PC-9 (cell line): ENCODE results near the gene USP27X. TPM values are rescaled to one million over a fixed set of nuclear protein-coding genes. Genes with fewer than 3 reads are reported as not detected.

Source experiments
- BruUV-seq: library from RNA; stranded (reverse); fragments of 400-500 nt; replicated peaks from 2 replicates; lab custom pipeline; 2021; lab: Mats Ljungman, UMichigan
- CTCF ChIA-PET: fragments of 300-600 bp; sonication (Branson Sonifier 250); formaldehyde crosslinking; loops from one replicate; lab custom pipeline; 2022; ENCODE audit warnings: antibody characterized with exemption; lab: Charles Lee
- POLR2A ChIA-PET: fragments of 300-600 bp; sonication (Branson Sonifier 250); formaldehyde crosslinking; loops from one replicate; lab custom pipeline; 2022; ENCODE audit warnings: antibody characterized with exemption; ENCODE audit not compliant: unreplicated experiment; lab: Charles Lee
- DNase-seq, 2 experiments: peaks; one replicate each; pipeline versions ENCODE4 v3.0.0 to v3.0.0-alpha.2; 2015 to 2022; ENCODE audit warnings: mixed read lengths in 1 of 2
- H2AFZ ChIP-seq: fragments of 200-600 bp; sonication (generic); 2 replicates; pipeline ENCODE4 v1.8.1; 2017; ENCODE audit warnings: antibody characterized with exemption
- H3F3A ChIP-seq: fragments of 200-600 bp; sonication (generic); 2 replicates; pipeline ENCODE4 v1.8.1; 2017; ENCODE audit warnings: antibody characterized with exemption, mild to moderate bottlenecking, low read depth; ENCODE audit not compliant: insufficient read depth
- H3K27ac ChIP-seq: fragments of 200-600 bp; sonication (generic); 2 replicates; pipeline ENCODE4 v1.6.1; 2016; ENCODE audit warnings: mixed run types
- H3K27me3 ChIP-seq: fragments of 200-600 bp; sonication (generic); 2 replicates; pipeline ENCODE4 v1.6.1; 2016; ENCODE audit warnings: low read depth, mixed run types; ENCODE audit not compliant: insufficient read depth
- H3K36me3 ChIP-seq: fragments of 200-600 bp; sonication (generic); 2 replicates; pipeline ENCODE4 v1.6.1; 2016; ENCODE audit warnings: low read depth, mixed run types
- H3K4me1 ChIP-seq: fragments of 200-600 bp; sonication (generic); replicated peaks from 2 replicates; pipeline ENCODE4 v1.6.1; 2016; ENCODE audit warnings: mixed run types; ENCODE audit not compliant: insufficient read depth
- H3K4me2 ChIP-seq: fragments of 200-600 bp; sonication (generic); 2 replicates; pipeline ENCODE4 v1.6.1; 2017; ENCODE audit warnings: mixed run types
- H3K4me3 ChIP-seq: fragments of 200-600 bp; sonication (generic); 2 replicates; pipeline ENCODE4 v1.6.1; 2016; ENCODE audit warnings: mixed run types
- H3K79me2 ChIP-seq: fragments of 200-600 bp; sonication (generic); 2 replicates; pipeline ENCODE4 v1.6.1; 2017; ENCODE audit warnings: low read depth, mixed run types
- H3K9me2 ChIP-seq: fragments of 200-600 bp; sonication (generic); 2 replicates; pipeline ENCODE4 v1.8.1; 2017; ENCODE audit warnings: mild to moderate bottlenecking; ENCODE audit not compliant: insufficient read depth
- H3K9me3 ChIP-seq: fragments of 200-600 bp; sonication (generic); 2 replicates; pipeline ENCODE4 v1.8.1; 2016; ENCODE audit warnings: low read depth; ENCODE audit not compliant: insufficient read depth
- H4K20me1 ChIP-seq: fragments of 200-600 bp; sonication (generic); 2 replicates; pipeline ENCODE4 v1.8.1; 2017; ENCODE audit not compliant: insufficient read depth
- CTCF ChIP-seq: fragments of 200-600 bp; sonication (generic); conservative IDR thresholded peaks from 2 replicates; pipeline ENCODE4 v1.6.1; 2017; ENCODE audit warnings: mixed run types, antibody characterized with exemption, mild to moderate bottlenecking, moderate library complexity
- EZH2 ChIP-seq: fragments of 200-600 bp; sonication (generic); IDR thresholded peaks from 2 replicates; pipeline ENCODE4 v1.8.0; 2017; ENCODE audit warnings: antibody characterized with exemption, low read depth
- intact Hi-C: fragments of 100-400 bp; cut with micrococcal nuclease; formaldehyde crosslinking; loops from one replicate; pipeline ENCODE4 v1.10.0; 2022; ENCODE audit not compliant: unreplicated experiment
- total RNA-seq: library from RNA; stranded (reverse); gene quantifications from 2 replicates; pipeline ENCODE4 v1.2.3, GENCODE V29; 2021

Gene USP27X
- total RNA-seq, 1 experiment from 2014 or later, result 1.1 TPM

GRCh38 chrX:49884290-49884862 is 5.1 kb downstream of the USP27X start:
- H3K4me3 ChIP-seq, result no peak overlapping the region
- no peaks in the 10 kb centered on the region for H4K20me1 ChIP-seq
- intact Hi-C loops, result loop anchor here (10.0 kb wide), 1 partner anchor 200 kb away; no protein-coding TSS in a partner anchor
- no peaks in the 10 kb centered on the region for H3K9me3 ChIP-seq
- H3K27me3 ChIP-seq, result no peaks in the 10 kb centered on the region
- no peaks in the 10 kb centered on the region for H3F3A ChIP-seq
- no peaks in the 10 kb centered on the region for H3K9me2 ChIP-seq
- H2AFZ ChIP-seq, result no peak overlapping the region
- BruUV-seq, result no TSS peak
- DNase-seq, result peak; percentile 14 to 35
- H3K4me1 ChIP-seq, result no peaks in the 10 kb centered on the region
- no peaks in the 10 kb centered on the region for H3K79me2 ChIP-seq
- no peak overlapping the region for H3K27ac ChIP-seq
- no peak overlapping the region for H3K4me2 ChIP-seq
- CTCF ChIA-PET, result no interaction called here
- POLR2A ChIA-PET, result interaction anchor here (0.7 kb wide), 1 partner anchor 933 kb away, joined by 3 read pairs; no protein-coding TSS in a partner anchor
- no peaks in the 10 kb centered on the region for H3K36me3 ChIP-seq
- TF ChIP-seq EZH2 (no peak), CTCF (peak; percentile 63)

- Histone ChIP-seq H3K9me3 (no peaks in the 10 kb centered on the region), H3K27ac (no peak overlapping the region), H3K9me2 (no peaks in the 10 kb centered on the region), H3F3A (no peaks in the 10 kb centered on the region), H3K27me3 (no peaks in the 10 kb centered on the region), H3K79me2 (no peaks in the 10 kb centered on the region), H3K4me3 (no peak overlapping the region), H3K36me3 (no peaks in the 10 kb centered on the region), H3K4me2 (no peak overlapping the region), H4K20me1 (no peaks in the 10 kb centered on the region), H2AFZ (no peak overlapping the region), H3K4me1 (no peaks in the 10 kb centered on the region)
- BruUV-seq, result no TSS peak
- no peak for TF ChIP-seq CTCF
- CTCF ChIA-PET, result no interaction called here
- DNase-seq, result no peak
- intact Hi-C loops, result no loop called here
- POLR2A ChIA-PET, result no interaction called here
Measured at GRCh38 chrX:49892542-49892941, 13.3 kb downstream of the USP27X start.

- Histone ChIP-seq H4K20me1 (no peaks in the 10 kb centered on the region), H3K9me2 (no peaks in the 10 kb centered on the region), H3K4me2 (no peak overlapping the region), H3K79me2 (no peaks in the 10 kb centered on the region), H3K9me3 (no peaks in the 10 kb centered on the region), H2AFZ (no peak overlapping the region), H3K36me3 (no peaks in the 10 kb centered on the region), H3K27me3 (no peaks in the 10 kb centered on the region), H3K4me1 (no peaks in the 10 kb centered on the region), H3K4me3 (no peak overlapping the region), H3K27ac (no peak overlapping the region), H3F3A (no peaks in the 10 kb centered on the region)
- CTCF ChIA-PET, result no interaction called here
- no TSS peak for BruUV-seq
- POLR2A ChIA-PET, result no interaction called here
- intact Hi-C loops, result no loop called here
- no peak for DNase-seq
- TF ChIP-seq EZH2, result no peak
- TF ChIP-seq CTCF, result no peak
Measured at GRCh38 chrX:49896951-49897350, 17.7 kb downstream of the USP27X start.
